NCI-H2171 (cell line): ENCODE measurements around the gene GMPR2.

Experiments used
- DNase-seq: peaks from one replicate; lab custom pipeline; 2025; lab: John Stamatoyannopoulos, UW

GMPR2 gene

GRCh38 chr14:24268225-24268624, 35.5 kb downstream of the GMPR2 start:
- DNase-seq: no peak

- DNase-seq: no peak
These were observed 36.6 kb downstream of the GMPR2 start for GRCh38 chr14:24269368-24269767.

- no peak for DNase-seq
These were observed 37.3 kb downstream of the GMPR2 start for GRCh38 chr14:24269910-24270536.

GRCh38 chr14:24270537-24271133, 37.9 kb downstream of the GMPR2 start:
- DNase-seq: peak; percentile 22

- peak; percentile 98 for DNase-seq
These were observed 38.6 kb downstream of the GMPR2 start, which contains the start of gene RABGGTA for GRCh38 chr14:24271134-24271833. TSS of gene RABGGTA (minus strand) at chr14:24271597. CDS start at chr14:24271115, 482 bp downstream.

- no peak for DNase-seq
These were observed 39.1 kb downstream of the GMPR2 start for GRCh38 chr14:24271834-24272263.

- DNase-seq: no peak
These were observed 39.7 kb downstream of the GMPR2 start for GRCh38 chr14:24272467-24272866.

GRCh38 chr14:24273422-24273998, 40.8 kb downstream of the GMPR2 start:
- DNase-seq: no peak

GRCh38 chr14:24274101-24274543, 41.4 kb downstream of the GMPR2 start:
- no peak for DNase-seq

- DNase-seq: no peak
These were observed 44.3 kb downstream of the GMPR2 start for GRCh38 chr14:24277071-24277470.

- DNase-seq: no peak
These were observed 45.0 kb downstream of the GMPR2 start for GRCh38 chr14:24277606-24278321.

GRCh38 chr14:24278424-24278823, 45.7 kb downstream of the GMPR2 start:
- no peak for DNase-seq

GRCh38 chr14:24279301-24280186, 46.8 kb downstream of the GMPR2 start:
- DNase-seq: no peak

- DNase-seq: no peak
These were observed 48.2 kb downstream of the GMPR2 start for GRCh38 chr14:24280797-24281460.

- DNase-seq: no peak
These were observed 48.9 kb downstream of the GMPR2 start for GRCh38 chr14:24281636-24282035.

GRCh38 chr14:24282736-24283135, 50.0 kb downstream of the GMPR2 start:
- no peak for DNase-seq

- no peak for DNase-seq
These were observed 51.2 kb downstream of the GMPR2 start for GRCh38 chr14:24283796-24284460.

- no peak for DNase-seq
These were observed 51.8 kb downstream of the GMPR2 start for GRCh38 chr14:24284501-24285035.

GRCh38 chr14:24285351-24285750, 52.6 kb downstream of the GMPR2 start:
- DNase-seq: no peak

- no peak for DNase-seq
These were observed 54.3 kb downstream of the GMPR2 start for GRCh38 chr14:24286996-24287395.
